GM19351 (cell line): Measurements from ENCODE around the gene PRKG1.

Experiments
- ATAC-seq: cut with Tn5 transposase; IDR thresholded peaks from one replicate; pipeline ENCODE4 v1.9.1; 2021; ENCODE audit warnings: mild to moderate bottlenecking, moderate library complexity; ENCODE audit not compliant: unreplicated experiment

Gene PRKG1

DNA sequence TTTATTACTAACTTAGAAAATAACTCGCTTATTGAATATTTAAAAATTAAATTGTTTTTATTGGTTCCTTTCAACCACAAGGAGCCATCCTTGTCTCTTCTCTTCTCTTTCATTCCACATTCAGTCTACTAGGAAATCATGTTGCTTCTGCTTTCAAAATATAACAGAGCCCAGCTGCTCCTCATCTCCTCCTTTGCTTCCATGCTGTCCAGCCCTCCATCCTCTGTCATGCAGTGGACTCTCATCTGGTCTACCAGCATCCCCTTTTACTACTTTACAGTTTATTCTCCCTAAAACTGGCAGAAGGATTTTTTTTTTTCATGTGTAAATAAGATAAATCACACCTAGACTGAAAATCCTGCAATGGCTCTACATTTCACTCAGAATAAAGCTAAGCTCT, 823.3 kb downstream of the PRKG1 start:
- no peak for ATAC-seq

DNA sequence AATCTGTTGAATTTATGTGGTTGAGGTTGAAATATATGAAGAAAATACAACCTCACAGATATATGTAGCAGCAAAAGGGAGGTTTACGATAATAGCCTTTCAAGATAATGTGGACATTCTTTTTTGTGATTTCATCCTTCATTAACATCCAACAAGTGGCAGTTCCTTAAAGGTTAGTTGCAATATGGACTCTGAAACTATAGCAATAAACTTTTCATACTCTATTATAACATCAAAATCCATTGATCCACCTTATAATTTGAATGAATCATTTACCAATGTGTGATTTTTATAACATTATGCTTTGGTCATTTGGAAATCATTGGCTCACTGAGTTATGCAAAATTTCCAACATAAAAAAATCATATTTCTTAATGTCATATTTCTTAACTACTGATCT, 825.9 kb downstream of the PRKG1 start:
- ATAC-seq, result no peak

GRCh38 chr10:51903675-51904074, 829.4 kb downstream of the PRKG1 start:
- no peak for ATAC-seq

DNA sequence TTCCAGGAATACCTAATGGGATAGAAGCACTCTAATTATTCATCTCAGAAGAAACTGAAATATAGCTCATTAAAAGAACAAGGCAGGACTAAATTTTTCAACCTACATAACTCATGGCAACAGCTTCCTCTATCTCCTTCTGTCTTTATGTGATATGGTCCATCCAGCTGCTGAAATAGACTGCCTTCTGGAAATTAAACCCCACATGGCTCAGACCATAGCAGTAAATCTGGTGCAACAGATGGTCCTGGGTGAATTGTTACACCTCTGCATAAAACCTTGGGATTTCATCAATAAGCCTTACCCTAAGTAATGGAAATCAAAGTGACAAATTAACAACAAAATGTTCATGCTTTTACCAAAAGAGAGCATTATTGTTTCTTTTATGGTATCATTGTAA, 830.7 kb downstream of the PRKG1 start:
- ATAC-seq, result no peak

DNA sequence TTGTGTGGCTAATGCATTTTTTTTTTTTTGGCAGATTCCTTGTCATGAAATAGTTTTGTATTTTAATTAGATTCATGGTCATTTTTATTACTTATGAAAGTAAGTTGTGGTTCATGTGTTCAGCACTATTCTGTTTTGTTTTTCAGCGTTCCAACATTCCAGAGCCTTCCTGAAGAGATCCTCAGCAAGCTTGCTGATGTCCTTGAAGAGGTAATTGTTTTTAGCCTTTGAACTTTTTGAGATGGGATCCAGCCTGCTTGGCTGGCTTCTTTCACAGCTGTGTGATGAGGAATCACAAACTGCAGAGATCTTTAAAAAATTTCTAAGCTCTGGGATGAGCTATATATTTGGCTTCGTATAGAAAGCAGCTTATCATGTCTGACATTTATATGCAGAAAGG, 833.1 kb downstream of the PRKG1 start:
- ATAC-seq, result no peak

- ATAC-seq, result no peak
Observed at GRCh38 chr10:51910189-51910588, 835.9 kb downstream of the PRKG1 start.

GRCh38 chr10:51910596-51910995, 836.3 kb downstream of the PRKG1 start:
- ATAC-seq, result no peak

- ATAC-seq, result no peak
Observed at GRCh38 chr10:51911723-51912122, 837.4 kb downstream of the PRKG1 start.

GRCh38 chr10:51915031-51915542, 840.8 kb downstream of the PRKG1 start:
- ATAC-seq, result no peak

DNA sequence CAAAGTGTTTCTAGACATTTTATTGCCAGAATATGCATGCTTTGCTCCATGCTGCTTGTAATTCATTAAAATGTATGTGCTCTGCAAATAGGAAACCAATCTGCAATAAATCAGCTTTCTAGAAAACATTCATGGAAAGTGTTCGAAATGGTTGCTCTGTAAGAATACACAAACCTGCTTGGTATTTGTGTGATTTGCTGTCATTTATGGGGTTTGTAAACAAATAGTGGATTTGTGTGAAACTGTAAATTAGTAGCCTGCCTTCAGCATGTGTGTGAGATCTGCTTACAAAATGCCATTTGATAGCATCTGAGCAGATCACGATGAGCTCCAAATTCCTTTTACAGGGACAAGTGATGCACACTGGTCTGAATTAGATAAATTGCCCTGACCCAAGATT, 844.2 kb downstream of the PRKG1 start:
- peak; percentile 13 for ATAC-seq

DNA sequence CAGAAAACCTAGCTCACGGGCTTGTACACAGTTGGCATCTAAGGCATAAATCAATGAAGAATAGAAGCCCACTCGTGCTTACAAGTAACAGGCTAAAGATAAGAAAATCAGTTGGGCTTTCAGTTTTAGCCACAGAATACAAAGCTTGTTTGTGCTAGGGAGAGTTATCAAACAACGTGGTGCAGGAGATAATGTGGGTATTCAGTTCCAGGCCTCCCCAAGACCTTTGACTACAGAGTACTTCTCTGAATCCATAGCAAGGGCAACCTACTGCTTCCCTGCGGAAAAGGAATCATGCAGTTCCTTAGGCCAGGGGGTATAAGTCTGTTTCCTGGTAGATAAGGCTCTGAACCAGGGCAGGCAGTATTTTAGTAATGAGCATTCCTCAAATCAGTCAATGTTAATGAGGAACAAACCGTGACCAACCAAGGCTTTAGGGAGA, 844.6 kb downstream of the PRKG1 start:
- peak; percentile 59 for ATAC-seq

DNA sequence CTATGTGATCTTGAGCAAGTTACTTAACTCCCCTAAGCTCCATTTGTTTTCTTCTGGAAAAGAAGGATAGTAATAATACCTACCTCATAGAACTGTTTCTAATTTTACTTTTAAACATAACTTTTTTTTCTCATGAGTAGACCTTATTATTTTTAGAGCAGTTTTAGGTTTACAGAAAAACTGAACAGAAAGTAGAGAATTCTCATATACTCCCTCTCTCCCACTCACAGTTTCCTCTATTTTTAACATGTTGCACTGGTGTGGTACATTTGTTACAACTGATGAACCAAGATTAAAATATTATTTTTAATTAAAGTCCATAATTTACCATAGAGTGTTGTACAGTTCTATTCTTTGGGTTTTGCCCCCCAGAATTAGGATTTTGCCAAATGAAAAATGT, 846.4 kb downstream of the PRKG1 start:
- ATAC-seq, result peak; percentile 38

- no peak for ATAC-seq
Observed at GRCh38 chr10:51924359-51924758, 850.1 kb downstream of the PRKG1 start.

DNA sequence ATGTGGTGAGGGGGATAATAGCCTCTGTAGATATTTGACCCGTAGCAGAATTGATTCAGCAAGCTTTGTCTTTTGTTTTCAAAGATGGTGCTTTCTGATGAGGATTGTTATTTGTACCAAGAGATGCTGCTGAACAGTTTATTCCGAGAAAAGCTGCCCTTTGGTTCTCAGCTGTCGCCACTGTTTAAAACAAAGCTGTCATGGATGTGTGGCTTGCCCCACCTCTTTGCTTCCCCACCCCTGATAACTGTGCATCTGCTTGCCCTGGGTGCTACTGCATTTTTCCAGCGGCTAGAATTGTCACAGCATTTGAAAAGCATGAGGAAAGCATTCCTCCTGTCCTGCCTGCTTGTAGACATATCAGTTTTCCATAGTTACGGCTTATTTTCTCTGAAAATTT, 852.0 kb downstream of the PRKG1 start:
- no peak for ATAC-seq

DNA sequence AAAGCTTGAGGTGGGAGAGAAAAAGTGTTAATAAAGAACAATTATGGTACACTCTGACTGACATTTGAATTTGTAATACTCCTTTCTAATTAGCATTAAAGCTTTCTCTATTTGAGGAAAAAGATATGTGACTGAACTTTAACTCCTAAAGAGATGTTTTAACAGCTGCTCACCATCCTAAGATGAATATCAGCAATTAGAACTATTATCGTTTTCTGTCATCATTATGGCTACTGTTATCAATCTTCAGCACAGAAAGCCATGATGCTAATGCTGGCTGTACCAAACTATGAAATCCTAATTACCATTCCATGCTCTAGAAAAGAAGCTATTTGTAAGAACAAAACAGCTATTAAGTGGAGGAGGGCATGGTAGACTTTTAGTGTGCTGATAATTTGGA, 853.9 kb downstream of the PRKG1 start:
- ATAC-seq, result no peak

DNA sequence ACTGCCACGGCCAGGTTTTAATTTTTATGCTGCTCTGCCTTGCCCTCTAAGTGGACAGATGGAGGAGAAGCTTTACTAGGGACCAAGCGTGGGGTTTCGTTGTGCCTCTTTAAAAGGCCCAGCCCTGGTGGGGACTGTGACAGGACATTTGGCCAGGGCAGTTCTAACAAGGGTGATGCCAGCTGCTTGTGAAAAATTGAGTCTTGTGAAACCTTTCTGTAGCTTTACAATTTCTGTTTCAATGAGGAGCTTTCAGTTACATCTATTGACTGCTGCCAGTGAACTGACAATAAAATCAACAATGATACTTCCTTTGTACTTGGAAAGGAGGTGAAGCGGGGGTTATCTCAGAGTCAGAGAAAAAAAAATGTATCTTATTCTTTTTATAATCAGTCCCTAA, 858.2 kb downstream of the PRKG1 start:
- ATAC-seq, result peak; percentile 45

- no peak for ATAC-seq
Observed at GRCh38 chr10:51934373-51934772, 860.1 kb downstream of the PRKG1 start.

DNA sequence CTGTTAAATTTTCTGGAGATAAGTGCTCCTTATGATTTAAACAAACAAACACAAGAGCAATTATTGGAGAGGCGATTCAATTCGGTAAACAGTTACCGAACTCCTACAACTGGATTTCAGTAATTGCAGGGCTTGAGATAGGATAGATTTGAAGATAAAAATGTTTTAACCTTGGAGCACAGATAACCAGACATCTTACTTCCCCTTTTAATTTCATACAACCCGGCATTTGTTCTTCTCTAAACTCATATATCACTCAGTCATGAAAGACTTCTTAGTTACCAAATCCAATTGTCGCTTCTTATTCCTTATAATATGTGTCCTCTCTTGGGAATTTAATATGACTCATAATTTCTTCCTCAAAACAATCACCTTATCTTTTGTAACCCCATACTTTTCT, 861.1 kb downstream of the PRKG1 start:
- no peak for ATAC-seq

DNA sequence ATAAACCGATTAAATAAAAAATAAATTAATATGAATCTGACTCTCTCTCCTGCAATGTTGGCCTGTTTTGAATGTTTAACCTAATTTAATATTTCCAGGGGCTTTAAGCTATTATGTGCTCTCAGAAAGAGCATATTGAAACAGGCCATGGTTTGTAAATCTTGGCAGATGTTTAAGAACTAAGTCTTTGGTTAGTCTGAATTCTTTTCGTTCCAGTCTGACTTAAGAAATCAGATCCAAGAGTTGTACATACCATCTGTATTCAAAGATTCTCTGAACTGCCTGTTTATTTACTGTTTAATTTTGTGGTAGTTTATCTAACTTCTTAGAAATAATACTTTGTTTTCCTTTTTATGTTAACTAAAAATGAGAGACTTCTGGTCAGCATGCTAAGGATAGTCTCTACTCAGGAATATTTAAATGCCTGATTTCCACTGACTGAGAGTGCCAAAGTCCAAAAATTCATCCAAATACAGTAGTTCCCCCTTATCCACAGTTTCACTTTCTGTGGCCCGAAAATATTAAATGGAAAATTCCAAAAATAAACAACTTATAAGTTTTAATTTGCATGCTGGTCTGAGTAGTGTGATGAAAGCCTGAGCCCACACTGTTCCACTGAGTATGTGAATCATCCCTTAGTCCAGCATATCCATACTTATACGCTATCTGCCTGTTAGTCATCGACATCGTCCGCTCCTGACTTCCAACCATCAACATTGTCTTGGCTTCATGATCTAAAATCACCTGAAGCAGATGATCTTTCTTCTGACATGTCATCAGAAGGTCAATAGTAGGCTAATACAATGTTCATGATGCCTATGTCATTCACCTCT, 863.2 kb downstream of the PRKG1 start:
- no peak for ATAC-seq

GRCh38 chr10:51950371-51950995, 876.2 kb downstream of the PRKG1 start:
- no peak for ATAC-seq

DNA sequence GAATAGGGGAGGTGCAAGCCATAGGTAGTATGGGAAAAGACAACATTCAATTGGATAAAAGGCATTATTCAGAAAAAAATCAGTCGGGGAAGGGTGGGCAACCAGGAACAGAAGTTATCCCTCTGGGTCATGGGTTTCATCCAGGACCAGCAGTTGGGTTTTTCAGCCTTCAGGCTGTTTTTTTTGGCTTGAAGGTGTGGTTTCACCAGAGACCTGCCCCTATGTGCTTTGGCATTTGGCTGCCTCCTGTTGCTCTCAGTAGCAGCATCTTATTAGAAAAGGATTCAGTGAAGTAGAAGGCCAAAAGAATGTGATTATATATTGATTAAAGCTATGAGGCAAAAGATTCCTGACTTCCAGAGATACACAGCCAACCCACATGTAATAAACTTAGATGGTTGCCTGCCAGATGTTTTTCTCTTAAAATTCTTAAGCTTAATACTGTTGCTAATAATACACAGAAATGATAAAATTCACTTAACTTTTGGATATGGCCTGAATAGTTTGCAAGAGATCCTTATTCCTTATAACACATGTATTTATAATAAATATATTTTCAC, 876.8 kb downstream of the PRKG1 start:
- no peak for ATAC-seq

DNA sequence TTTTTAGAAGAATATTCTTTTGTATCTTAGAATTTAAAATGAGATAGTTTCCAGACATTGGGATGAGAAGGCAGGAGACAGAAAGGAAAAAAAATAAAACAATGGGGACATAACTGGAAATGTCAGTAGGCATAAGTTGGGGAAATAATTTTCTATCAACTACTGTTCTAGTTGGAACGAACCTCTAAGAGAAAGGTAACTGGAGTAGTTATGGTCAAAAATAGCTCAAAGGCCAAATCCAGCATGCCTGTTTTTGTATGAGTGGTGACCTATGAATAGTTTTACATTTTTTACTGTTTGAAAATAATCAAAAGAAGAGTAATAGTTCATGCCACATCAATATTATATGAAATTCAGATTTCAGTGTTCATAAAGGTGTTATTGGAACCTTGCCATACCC, 877.3 kb downstream of the PRKG1 start:
- ATAC-seq, result no peak
